Measurements from ENCODE around the gene KRTAP12-2.

The KRTAP12-2 gene

DNA sequence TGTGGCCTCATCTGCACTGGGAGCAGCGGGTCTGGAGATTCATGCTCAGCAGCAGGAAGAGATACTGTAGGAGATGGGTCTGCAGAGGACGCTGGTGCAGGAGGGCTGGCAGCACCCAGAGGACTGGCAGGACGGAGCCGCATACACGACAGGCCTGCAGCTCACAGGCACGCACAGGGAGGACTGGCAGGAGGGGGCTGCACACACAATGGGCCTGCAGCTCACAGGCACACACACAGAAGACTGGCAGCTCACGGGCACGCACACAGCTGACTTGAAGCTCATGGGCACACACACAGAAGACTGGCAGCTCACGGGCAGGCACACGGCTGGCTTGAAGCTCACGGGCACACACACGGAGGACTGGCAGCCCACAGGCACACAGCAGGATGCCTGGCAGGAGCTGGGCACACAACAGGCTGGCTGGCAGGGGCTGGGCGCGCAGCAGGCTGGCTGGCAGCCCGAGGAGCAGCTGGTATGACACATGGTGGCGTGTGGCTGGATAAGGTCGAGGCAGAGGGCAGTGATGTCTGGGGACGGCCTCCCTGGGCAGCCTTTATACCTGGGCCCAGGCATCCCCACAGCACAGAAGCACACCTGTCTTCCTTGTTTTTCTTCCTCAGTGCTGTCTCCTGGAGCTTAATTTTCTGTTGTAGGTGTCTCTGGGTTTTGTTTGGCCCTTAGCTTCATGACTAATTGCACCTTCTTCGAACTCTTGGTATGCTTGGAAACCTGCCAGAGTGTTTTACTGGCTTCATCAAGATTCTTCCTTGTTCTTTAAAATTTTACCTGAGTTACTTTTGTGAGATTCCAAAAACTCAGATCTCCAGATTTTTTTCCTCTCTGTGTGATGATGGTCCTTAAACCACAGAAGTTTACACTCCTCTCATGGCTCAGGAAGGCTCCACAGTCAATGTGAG lies at the start of gene KRTAP12-2:
Gene KRTAP12-2, minus strand, starts transcription at position 527 of the 920 bp plus-strand sequence. Its CDS starts 41 bp downstream, at position 486.
- DNase-seq (ENCODE audit: low read depth in 2 of 2), result no peak

DNA sequence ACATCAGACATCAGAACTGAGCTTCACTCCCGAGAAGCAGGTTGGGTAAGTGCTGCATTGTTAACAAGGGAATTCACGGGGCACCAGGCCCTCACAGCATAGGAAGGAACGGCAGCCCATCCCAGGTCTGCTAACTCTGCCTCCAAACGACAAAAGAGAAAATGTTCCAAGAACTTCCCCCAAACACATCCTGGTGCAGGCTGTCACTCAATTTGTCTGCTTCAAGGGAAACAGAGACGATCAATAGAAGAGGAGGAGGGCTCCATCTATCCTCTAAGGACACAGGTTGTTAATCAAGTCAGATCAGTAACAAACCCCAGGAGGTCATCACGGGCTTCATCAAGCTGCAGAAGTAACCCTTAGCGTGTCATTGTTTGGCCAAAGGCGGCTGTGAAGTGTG lies 48.2 kb upstream of the KRTAP12-2 start:
- DNase-seq (ENCODE audit: low read depth in 2 of 2), result no peak

DNA sequence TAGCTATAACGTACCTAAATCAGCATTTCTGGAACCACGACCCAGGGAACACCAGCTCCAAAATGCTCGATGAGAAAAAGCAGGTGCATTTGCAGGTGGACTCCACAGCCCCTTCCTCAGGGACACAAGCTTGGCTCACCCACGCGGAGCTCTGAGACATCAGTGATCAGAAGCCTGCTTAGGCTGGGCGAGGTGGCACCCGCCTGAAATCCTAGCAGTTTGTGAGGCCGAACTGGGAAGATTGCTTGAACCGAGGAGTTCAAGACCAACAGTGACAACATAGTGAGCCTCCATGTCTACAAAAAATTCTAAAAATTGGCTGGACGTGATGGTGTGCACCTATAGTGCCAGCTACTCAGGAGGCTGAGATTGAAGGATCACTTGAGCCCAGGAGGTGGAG lies 47.1 kb upstream of the KRTAP12-2 start:
- DNase-seq (ENCODE audit: low read depth in 2 of 2), result no peak

DNA sequence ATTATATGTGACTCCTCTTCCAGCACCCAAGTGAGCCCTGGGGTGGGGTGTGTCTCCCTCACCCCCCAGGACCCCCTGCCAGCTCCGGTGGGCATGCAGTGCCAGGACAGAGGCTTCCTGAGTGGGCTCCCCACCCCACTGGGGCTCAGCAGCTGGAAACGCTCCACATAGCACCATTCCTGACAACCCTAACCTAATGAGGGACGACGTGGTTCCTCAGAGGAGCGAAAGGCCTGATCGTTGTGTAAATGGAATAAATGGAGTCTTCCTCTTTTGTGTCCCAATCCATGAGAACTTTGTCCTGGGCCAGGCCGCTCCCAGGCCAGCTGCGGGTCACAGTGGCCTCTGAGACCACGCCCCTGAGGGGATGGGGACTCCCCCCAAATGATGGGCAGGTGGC lies 46.4 kb upstream of the KRTAP12-2 start:
- DNase-seq (ENCODE audit: low read depth in 2 of 2), result no peak

DNA sequence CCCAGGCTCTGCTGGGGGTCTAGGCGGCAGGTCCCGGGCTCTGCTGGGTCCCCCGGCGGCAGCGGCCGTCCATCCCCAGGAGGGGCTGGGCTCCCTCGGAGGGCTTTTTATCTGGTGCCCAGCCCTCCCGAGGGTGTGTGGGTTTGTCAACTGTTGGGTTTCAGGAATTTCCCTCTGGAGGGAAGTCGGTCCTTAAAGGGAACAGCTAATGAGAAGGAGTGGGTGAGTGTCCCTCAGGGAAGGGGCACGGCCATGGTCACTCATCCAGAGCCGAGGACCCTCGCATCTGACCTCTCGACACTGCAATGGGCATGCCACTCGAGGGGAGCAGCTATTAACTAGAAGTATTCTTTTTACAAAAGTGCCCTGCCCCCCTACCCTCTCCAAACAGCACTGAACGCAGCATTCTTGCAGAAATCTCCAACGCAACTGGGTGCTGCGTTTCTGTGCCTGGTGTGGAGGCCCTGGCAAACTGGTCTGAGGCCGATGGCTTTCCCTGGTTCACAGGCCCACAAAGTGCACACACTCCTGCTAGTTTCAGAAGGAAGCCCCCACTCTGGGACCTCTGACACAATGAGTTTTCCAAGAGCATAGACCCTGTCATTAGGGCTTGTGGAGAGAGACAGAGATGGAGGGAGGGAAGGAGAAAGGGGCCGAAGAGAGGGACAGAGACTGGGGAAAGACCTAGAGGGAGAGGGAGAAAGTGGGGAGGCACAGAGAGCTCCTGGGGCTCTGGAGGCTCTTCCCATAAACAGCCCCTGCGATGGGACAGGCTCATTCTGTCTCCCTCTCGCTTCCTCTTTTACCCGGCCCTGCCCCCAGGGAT lies 45.7 kb upstream of the KRTAP12-2 start:
- DNase-seq (ENCODE audit: low read depth in 2 of 2), result no peak

GRCh38 chr21:44711327-44712202 lies 44.8 kb upstream of the KRTAP12-2 start, which contains the start of gene TSPEAR:
TSPEAR (minus strand) TSS chr21:44711572; CDS start chr21:44711514, 58 bp downstream.
- DNase-seq (ENCODE audit: low read depth in 2 of 2), result no peak

DNA sequence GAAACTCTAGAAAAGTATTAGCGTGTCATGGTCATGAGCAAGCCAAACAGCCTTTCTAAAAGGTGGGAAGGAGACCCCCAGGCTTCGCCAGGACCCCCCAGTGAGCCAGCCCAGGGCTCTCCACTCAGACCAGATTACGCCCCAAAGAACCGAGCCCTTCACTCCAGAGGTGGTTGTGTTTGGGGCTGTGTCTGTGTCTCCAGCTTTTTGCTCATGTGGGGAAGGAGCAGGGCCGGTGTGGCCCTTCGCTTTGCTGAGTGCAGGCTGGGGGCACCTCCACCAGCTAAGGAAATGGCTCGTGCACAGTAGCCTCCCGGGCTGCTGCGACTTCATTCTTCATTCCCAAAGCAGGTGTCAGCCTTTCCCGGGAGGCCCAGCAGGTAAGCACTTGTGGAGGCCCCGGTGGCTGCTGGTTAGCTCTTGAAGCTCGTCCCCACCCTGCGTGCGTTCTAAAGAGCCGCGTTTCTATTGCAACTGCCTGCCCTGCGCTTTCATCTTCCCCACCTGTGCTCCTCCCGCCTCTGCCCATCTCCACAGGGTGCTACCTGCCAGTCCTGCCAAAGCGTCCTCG lies 44.1 kb upstream of the KRTAP12-2 start:
- no peak for DNase-seq (ENCODE audit: low read depth in 2 of 2)

DNA sequence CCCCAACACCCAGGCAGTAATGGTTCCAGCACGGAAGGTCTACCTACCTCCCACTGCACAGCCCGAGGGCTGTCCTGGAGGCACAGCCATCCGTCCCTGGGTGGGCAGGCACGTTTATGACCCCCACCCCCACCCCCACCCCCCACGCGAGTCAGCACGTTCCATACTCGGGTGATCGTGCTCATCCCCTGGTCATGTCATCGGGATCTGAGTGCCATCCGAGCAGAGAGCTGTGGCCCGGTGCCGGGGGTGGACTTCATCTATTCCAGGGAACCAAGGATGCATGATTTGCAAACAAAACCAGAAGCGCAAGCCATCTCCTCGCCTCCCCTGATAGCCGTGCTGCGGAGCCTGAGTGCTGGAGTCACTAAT lies 43.6 kb upstream of the KRTAP12-2 start:
- no peak for DNase-seq (ENCODE audit: low read depth in 2 of 2)

DNA sequence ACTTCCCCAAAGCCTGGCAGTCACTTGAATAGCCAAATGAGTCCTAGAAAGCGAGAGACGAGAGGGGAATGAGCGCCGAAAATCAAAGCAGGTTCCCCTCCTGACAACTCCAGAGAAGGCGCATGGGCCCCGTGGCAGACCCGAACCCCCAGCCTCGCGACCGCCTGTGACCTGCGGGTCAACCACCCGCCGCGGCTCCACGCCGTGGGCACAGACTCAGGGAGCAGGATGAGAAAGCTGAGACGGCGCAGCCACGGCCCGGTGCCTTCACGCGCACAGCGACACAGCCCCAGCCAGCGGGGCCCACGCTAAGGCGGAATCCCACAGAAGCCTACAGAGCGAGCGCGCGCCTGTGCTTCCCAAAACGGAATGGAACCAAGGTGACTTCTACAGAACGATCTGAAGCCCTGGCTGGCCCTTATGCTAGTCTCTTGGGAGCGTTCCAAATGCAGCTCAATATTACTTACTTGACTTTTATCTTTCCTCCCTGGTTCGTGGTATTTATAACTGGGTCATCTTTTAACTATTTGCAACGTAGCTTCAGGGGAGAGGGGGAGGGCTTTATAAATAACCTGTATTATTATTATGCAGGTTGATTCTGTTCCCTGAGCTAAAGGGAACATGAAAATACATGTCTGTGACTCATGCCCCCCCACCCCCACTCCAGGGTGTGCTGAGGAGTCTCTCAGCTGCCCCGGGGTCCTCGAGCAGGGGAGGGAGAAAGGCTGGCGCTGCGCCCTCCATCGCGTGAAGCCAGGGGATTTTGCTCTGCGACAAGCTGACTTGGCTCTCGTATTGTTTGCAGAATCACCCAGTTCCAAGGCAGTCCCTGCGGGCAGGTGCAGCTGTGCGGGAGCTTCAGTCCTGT lies 42.9 kb upstream of the KRTAP12-2 start:
- DNase-seq (ENCODE audit: low read depth in 2 of 2), result peak in 1 of 2 donors; percentile 20

GRCh38 chr21:44708866-44709425 lies 42.2 kb upstream of the KRTAP12-2 start:
- no peak for DNase-seq (ENCODE audit: low read depth in 2 of 2)

DNA sequence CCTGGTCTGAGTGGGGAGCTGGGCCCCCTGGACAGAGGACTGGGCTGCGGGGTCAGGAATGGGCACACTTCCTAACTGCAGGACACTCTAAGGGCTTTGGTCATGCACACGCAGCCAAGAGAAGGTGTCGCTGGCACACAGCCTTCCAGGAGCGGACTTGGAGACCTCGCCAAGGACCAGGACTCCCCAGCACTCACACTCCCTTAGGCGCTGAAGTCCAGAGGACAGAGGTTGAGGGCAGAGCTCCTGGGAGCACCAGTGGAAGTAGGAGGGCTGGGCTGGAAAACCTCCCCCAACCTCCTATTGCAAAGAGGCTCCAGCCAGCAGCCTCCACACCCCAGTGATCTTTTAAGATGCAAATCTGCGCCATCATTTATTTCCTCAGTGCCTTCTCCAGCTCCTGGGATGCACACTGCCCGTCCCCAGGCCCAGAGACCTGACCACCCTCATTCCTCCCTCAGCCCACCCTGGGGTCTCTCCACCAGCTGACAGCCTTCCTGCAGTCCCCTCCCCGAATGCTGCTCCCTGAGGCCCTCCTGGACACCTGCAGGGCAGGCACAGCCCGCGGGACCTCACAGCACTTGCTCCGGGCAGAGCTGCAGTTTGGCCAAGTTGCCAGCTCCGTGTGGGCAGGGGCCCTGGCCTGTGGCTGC lies 41.6 kb upstream of the KRTAP12-2 start:
- DNase-seq (ENCODE audit: low read depth in 2 of 2), result no peak

GRCh38 chr21:44706706-44707581 lies 40.2 kb upstream of the KRTAP12-2 start:
- no peak for DNase-seq (ENCODE audit: low read depth in 2 of 2)

DNA sequence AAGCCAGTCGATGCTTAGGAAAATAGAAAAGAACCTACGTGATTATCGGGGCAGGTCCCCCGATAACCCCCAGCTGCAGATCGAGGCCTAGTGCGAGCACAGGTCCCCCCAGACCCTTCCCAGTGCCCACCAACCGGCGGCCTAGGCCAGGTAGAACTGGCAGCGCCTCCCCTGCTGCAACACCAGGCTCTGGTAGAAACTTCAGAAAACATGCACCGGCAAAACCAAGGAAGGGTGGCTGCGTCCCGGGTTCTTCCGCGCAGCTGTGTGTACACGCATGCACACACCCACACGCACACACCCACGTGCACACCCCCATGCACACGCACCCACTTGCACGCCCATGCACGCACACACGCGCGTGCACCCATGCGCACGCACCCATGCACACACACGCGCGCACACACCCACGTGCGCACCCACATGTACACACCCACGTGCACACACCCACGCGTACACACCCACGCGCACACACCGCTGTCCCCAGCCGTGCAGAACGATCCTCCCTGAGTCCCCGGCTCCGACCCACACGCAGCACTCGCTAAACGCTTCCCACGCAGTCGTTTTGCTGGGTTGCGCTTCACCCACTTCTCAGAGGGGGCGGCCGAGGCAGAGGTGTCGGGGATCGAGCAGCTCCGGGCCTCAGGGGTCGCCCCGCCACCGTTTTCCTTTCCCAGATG lies 39.4 kb upstream of the KRTAP12-2 start:
- DNase-seq (ENCODE audit: low read depth in 2 of 2), result no peak

DNA sequence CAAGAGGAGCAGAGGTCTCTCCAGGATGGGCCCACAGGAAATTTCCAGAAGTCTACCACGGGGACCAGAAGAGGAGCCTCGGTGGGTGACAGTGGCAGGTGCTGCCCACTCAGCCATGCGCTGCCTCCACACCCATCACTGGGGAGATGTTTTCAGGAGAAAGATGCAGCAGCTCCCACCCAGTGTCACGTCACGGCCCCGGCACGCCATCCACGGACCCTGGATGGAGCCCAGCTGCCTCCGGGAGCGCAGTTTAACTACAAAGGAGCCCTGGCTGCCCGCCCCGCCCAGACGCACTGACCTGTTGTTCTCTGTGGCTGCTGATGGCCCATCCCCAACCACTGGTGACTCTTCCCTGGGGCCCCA lies 37.9 kb upstream of the KRTAP12-2 start:
- DNase-seq (ENCODE audit: low read depth in 2 of 2), result no peak

DNA sequence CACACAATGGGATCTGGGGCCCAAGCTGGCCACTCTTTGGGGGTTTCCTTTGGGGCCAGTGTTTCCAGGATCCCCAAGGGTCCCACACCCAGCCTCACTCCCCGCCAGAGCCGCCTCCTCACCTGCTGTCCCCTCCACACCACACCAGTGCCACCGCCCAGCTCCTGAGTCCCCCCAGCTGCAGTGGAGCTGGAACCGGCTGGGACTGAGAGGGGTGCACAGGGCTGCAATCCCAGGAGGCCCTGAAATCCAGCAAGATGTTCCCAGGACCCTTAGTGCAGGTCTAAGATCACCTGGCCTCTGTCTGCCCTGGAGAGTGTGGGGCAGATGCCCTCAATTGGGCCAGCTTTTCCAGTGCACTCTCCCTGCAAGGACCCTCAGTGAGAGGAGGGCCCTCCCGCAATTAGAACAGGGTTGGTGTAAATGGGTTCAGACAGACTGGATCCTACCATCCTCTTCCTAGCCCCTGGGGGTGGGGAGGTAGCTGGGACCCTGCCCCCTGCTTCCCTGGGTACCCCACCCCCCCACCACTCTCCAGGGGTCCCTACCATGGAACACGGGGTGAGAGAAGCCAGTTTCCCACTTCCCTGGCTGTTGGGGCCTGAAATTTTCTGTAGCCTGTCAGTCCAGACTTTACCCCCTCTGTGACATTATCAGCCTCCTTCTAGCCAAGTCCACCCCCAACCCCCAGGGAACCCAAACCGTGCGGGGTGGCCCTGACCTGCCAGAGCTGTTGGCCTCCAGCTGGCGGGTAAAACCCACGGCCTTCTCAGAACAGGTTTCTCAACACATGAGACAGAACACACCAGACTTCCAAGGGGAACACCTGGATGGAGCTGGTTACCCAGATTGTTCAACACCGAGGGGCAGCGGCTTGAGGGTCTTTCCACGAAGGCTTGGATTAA lies 37.3 kb upstream of the KRTAP12-2 start:
- no peak for DNase-seq (ENCODE audit: low read depth in 2 of 2)

GRCh38 chr21:44702973-44703730 lies 36.4 kb upstream of the KRTAP12-2 start:
- DNase-seq (ENCODE audit: low read depth in 2 of 2), result no peak

All from stimulated activated CD8-positive, alpha-beta memory T cell treated with anti-CD3 and anti-CD28 coated beads, Interleukin-15, amount 100 ng/mL, for 4 hours (primary cell).